Body of pancreas (tissue), 4 donors: ENCODE data around the gene GNPTG.

Experiments used
- POLR2A ChIP-seq, 3 donors: fragments of 450-650 bp; IDR thresholded peaks; one replicate each; pipeline ENCODE4 v1.6.1; 2016; ENCODE audit warnings: antibody characterized with exemption in 3 of 3, mild to moderate bottlenecking in 2 of 3
- TF ChIP-seq, protein P1 (sequence below), 7 experiments: fragments of 450-650 bp in 4 of 7; fragments of 200-600 bp in 3 of 7; sonication (generic) in 3 of 7; IDR thresholded peaks; one replicate each; pipeline ENCODE4 v1.5.1; 2016 to 2019; ENCODE audit warnings: antibody characterized with exemption in 7 of 7

DNA sequence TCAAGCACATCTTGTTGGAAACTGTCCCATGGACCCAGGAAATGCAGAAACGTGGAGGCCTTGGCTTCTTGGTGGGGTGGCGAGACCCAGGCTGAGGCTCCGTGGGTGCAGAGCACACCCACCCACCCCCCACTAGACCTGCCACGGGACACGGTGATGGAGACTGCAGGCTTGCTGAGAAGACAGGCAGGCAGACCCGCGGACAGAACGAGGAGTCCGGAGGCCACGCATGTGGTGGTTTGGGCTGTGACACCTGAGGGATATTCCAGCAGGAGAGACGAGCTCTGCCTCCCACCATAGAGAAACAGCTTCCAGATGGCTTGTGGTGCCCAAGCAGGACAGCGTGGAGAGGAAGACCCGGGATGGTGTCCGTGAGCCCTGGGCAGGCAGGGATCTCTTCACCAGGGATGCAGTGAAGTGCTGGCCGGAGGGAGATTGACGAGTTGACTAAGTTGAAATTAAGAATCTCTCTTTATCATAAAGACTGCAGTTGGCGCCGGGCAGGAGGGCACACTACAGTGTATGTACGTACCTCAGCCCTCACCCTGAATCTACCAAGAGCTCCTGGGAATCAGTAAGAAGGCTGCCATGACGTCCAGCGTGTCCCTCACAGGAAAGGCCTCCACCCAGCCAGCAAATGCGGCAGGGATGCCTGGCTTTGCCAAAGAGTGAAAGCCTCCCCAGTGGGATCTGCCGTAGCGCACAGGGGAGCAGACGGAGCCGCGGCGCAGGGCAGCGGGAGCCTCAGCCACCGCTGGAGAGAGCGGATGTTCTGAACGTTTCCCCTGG, 34.1 kb upstream of the GNPTG start:
- TF ChIP-seq POLR2A (IDR thresholded peaks at IDR 0.05): no peak
- TF ChIP-seq, protein P1, sequence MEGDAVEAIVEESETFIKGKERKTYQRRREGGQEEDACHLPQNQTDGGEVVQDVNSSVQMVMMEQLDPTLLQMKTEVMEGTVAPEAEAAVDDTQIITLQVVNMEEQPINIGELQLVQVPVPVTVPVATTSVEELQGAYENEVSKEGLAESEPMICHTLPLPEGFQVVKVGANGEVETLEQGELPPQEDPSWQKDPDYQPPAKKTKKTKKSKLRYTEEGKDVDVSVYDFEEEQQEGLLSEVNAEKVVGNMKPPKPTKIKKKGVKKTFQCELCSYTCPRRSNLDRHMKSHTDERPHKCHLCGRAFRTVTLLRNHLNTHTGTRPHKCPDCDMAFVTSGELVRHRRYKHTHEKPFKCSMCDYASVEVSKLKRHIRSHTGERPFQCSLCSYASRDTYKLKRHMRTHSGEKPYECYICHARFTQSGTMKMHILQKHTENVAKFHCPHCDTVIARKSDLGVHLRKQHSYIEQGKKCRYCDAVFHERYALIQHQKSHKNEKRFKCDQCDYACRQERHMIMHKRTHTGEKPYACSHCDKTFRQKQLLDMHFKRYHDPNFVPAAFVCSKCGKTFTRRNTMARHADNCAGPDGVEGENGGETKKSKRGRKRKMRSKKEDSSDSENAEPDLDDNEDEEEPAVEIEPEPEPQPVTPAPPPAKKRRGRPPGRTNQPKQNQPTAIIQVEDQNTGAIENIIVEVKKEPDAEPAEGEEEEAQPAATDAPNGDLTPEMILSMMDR (IDR thresholded peaks at IDR 0.05): no peak
